Hematopoietic multipotent progenitor cell treated with erythropoietin and hydrocortisone succinate and interleukin-3 and kit ligand, for 6 days (in vitro differentiated cells): ENCODE data around the gene DUSP21.
"Not testable (repeated sequence)": the region's sequence is repeated elsewhere in the genome, so short reads cannot be mapped to it uniquely, and the experiment has no call there.

Source experiments
- DNase-seq: peaks from one replicate; pipeline ENCODE4 v3.0.0-alpha.2; 2015

DUSP21 gene

DNA sequence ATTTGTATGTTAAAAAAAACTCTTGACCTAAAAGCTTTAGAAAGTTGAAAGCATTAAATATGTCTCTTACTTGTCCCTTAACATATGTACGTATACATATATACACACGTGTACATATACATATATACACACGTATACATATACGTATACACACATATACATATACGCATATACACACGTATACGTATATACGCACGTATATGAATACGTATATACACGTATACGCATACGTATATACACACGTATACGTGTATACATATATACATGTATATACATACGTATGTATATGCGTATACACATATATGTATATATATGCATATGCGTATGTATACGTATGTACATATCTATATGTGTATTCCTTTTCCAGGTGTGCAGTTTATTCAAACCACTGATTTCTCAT lies 32.9 kb downstream of the DUSP21 start:
- no peak for DNase-seq

DNA sequence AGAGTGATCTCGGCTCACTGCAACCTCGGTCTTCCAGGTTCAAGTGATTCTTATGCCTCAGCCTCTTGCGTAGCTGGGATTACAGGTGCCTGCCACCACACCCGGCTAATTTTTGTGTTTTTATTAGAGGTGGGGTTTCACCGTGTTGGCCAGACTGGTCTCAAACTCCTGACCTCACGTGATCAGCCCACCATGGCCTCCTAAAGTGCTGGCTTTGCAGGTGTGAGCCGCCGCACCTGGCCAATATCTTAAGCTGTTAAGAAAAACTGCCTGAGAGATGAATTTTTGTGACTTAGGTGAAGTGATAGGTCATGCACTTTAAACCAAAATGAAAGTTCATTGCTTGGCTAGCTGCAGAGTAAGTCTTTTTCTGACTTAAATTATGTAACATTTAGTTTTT lies 35.0 kb downstream of the DUSP21 start:
- no peak for DNase-seq

DNA sequence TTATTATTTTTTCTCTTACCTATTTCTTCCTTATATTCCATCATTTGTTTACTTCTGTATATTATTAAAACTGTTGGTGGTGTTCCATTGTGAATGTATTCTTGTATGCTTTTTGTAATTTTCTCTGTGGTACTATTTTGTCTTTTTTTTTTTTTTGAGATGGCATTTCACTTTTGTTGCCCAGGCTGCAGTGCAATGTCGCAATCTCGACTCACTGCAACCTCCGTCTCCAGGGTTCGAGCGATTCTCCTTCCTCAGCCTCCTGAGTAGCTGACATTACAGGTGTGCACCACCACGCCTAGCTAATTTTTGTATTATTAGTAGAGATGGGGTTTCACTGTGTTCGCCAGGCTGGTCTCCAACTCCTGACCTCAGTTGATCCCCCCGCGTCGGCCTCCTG lies 37.7 kb downstream of the DUSP21 start:
- DNase-seq, result no peak

DNA sequence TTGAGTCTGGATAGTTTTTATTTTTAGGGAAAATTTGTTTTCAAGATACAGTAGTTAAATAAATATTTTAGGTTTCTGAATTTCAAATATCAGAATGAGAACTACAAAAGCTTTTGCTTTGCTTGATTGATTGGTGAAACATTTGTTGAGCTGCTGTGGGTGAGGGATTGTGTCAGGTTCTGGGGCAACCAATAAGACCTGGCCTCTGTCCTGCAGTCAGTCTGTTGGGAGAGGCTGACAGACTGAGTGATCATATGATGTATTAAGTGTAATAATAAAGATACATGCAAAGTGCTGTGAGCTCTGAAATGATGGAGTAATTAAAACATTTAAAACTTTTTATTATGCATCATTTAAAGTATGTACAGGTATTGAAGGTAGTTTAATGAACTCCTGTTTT lies 38.8 kb downstream of the DUSP21 start:
- DNase-seq, result no peak

- no peak for DNase-seq
Measured at GRCh38 chrX:44884944-44885343, 41.1 kb downstream of the DUSP21 start.

DNA sequence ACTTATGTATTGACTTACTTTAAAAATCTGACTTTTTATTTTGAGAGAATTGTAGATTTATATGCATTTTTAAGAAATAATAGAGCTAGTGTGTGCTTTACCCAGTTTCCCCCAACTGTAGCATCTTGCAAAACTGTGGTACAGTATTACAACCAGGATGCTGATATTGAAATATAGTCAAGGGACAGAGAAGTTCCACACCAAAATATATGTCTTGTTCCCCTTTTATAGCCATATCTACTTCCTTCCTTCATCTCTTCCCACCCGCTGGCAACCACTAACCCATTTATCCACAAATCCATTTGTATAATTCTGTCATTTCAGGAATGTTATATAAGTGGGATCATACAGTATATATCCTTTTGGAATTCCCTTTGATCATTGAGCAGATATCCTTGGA lies 46.0 kb downstream of the DUSP21 start:
- DNase-seq, result peak; percentile 26

DNA sequence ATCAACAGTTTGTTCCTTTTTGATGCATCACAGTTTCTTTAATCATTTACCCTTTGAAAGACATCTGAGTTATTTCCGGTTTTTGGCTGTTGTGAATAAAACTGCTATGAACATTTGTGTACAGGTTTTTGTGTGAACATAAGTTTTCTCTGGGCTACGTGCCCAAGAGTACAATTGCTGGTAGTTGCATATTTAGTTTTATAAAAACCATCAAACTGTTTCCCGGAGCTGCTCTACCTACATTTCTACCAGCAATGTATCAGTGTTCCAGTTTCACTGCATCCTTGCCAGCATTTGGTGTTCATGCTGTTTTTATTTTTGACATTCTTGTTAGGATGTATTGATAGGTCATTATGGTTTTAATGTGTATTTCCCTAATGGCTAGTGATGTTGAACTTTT lies 46.4 kb downstream of the DUSP21 start:
- no peak for DNase-seq

GRCh38 chrX:44890687-44891086 lies 46.9 kb downstream of the DUSP21 start:
- not testable (repeated sequence) for DNase-seq

- DNase-seq, result no peak
Measured at GRCh38 chrX:44891642-44892041, 47.8 kb downstream of the DUSP21 start.
